Kidney (tissue), 14 donors: ENCODE results near the gene HMGB3. TPM values are rescaled to one million over a fixed set of nuclear protein-coding genes. Genes with fewer than 3 reads are reported as not detected.

ENCODE experiments used
- DNase-seq, 5 donors: peaks; one replicate each; pipeline ENCODE4 v3.0.0-alpha.2; 2013 to 2020
- FAIRE-seq: peaks from 2 replicates; lab custom pipeline; 2012; peaks lifted over from hg19 to GRCh38; lab: Jason Lieb, UNC
- H3K27ac ChIP-seq, 2 donors: one replicate each; pipeline ENCODE4 v1.7.0; 2013; ENCODE audit warnings: low read depth in 2 of 2, low read length in 2 of 2, inconsistent platforms in 1 of 2
- H3K27me3 ChIP-seq: one replicate; pipeline ENCODE4 v1.7.1; 2013; ENCODE audit warnings: low read length, inconsistent platforms; ENCODE audit not compliant: control insufficient read depth, insufficient read depth
- H3K36me3 ChIP-seq, 3 donors: one replicate each; pipeline versions ENCODE4 v1.7.0 to v1.7.1; 2013; ENCODE audit warnings: low read length in 3 of 3, control low read depth in 1 of 3, inconsistent platforms in 1 of 3; ENCODE audit not compliant: insufficient read depth in 3 of 3, control insufficient read depth in 2 of 3
- H3K4me1 ChIP-seq, 3 donors: one replicate each; pipeline versions ENCODE4 v1.7.0 to v1.7.1; 2013; ENCODE audit warnings: low read length in 3 of 3, inconsistent platforms in 1 of 3, low read depth in 1 of 3; ENCODE audit not compliant: control insufficient read depth in 2 of 3, insufficient read depth in 2 of 3
- H3K4me3 ChIP-seq, 3 donors: one replicate each; pipeline versions ENCODE4 v1.7.0 to v1.8.1; 2013; ENCODE audit warnings: low read length in 3 of 3, control low read depth in 1 of 3, inconsistent platforms in 1 of 3
- H3K9ac ChIP-seq, 3 donors: one replicate each; pipeline versions ENCODE4 v1.7.0 to v1.7.1; 2013; ENCODE audit warnings: low read length in 3 of 3, control low read depth in 1 of 3, inconsistent platforms in 1 of 3
- H3K9me3 ChIP-seq, 3 donors: one replicate each; pipeline versions ENCODE4 v1.7.0 to v1.7.1; 2013; ENCODE audit warnings: low read length in 3 of 3, control low read depth in 1 of 3, inconsistent platforms in 1 of 3; ENCODE audit not compliant: control insufficient read depth in 2 of 3, insufficient read depth in 1 of 3
- CTCF ChIP-seq: IDR thresholded peaks from 3 replicates; pipeline ENCODE4 v1.5.1; 2012; ENCODE audit warnings: mild to moderate bottlenecking, moderate library complexity, borderline replicate concordance; ENCODE audit not compliant: insufficient read depth; ENCODE audit errors: extremely low read depth
- intact Hi-C: fragments of 100-400 bp; cut with DNase I; formaldehyde crosslinking; loops from one replicate; pipeline ENCODE4 v1.11.1; 2022
- polyA plus RNA-seq: library from polyadenylated mRNA; stranded (reverse); fragments of 350-450 nt; fragmentation: Illumina TruSeq; extraction: RNeasy Lipid Tissue Mini Kit (QIAGEN cat#74804); gene quantifications from one replicate; pipeline ENCODE4 v1.2.3, GENCODE V29; 2014; ENCODE audit warnings: low read depth, low replicate concordance; ENCODE audit not compliant: insufficient read depth
- total RNA-seq: library from RNA; stranded (reverse); fragmentation: NEBNext Ultra II Directional; extraction: Animal tissue kit (Norgen Biotek cat#: 25700); gene quantifications from one replicate; pipeline ENCODE4 v1.2.1, GENCODE V29; 2021
- donor health status: control.
- donor health status: control.
- donor health status: control.
- donor health status: control.
- donor health status: control.
- donor health status: DM: yes; HTN: yes; CAD: no.
- donor health status: Normal renal cell carcinoma (clear cell type).

The HMGB3 gene
- total and polyA plus RNA-seq, 2 donors from 2014 or later: 16.1 to 18.1 TPM

- FAIRE-seq: no peak
- intact Hi-C loops: no loop called here
These were observed 40.1 kb upstream of the HMGB3 start for GRCh38 chrX:150942942-150943594.

GRCh38 chrX:150944233-150944632 is 38.9 kb upstream of the HMGB3 start:
- FAIRE-seq: no peak
- Histone ChIP-seq H3K9ac (no peak overlapping the region), H3K4me1 (no peaks in the 10 kb centered on the region), H3K36me3 (no peaks in the 10 kb centered on the region), H3K27me3 (no peaks in the 10 kb centered on the region), H3K27ac (no peak overlapping the region), H3K9me3 (no peaks in the 10 kb centered on the region), H3K4me3 (no peak overlapping the region)
- no peak for TF ChIP-seq CTCF
- intact Hi-C loops: no loop called here
- no peak for DNase-seq

More at GRCh38 chrX:150942942-150943594, 40.1 kb upstream of the HMGB3 start:
- no peaks in the 10 kb centered on the region for H3K36me3 ChIP-seq
- DNase-seq: no peak
- TF ChIP-seq CTCF: no peak
- no peaks in the 10 kb centered on the region for H3K9me3 ChIP-seq
- H3K9ac ChIP-seq: no peak overlapping the region
- no peak overlapping the region for H3K27ac ChIP-seq
- H3K4me3 ChIP-seq: no peak overlapping the region
- H3K27me3 ChIP-seq: no peaks in the 10 kb centered on the region
- H3K4me1 ChIP-seq: no peaks in the 10 kb centered on the region

GRCh38 chrX:150954951-150955350 is 28.2 kb upstream of the HMGB3 start:
- no peak for DNase-seq
- Histone ChIP-seq H3K4me1 (no peaks in the 10 kb centered on the region), H3K9me3 (no peaks in the 10 kb centered on the region), H3K9ac (no peak overlapping the region), H3K27ac (no peak overlapping the region), H3K27me3 (no peaks in the 10 kb centered on the region), H3K4me3 (no peak overlapping the region), H3K36me3 (no peaks in the 10 kb centered on the region)
- FAIRE-seq: no peak
- intact Hi-C loops: no loop called here
- TF ChIP-seq CTCF: no peak

- DNase-seq (no peak), FAIRE-seq (no peak)
- H3K9ac ChIP-seq: no peak overlapping the region
- no peaks in the 10 kb centered on the region for H3K4me1 ChIP-seq
- no peak overlapping the region for H3K27ac ChIP-seq
- H3K4me3 ChIP-seq: no peak overlapping the region
- no peaks in the 10 kb centered on the region for H3K9me3 ChIP-seq
- intact Hi-C loops: no loop called here
- H3K27me3 ChIP-seq: no peaks in the 10 kb centered on the region
- no peaks in the 10 kb centered on the region for H3K36me3 ChIP-seq
- TF ChIP-seq CTCF: no peak
These were observed 27.5 kb upstream of the HMGB3 start for GRCh38 chrX:150955590-150955989.
